ENCODE results near the gene CCL17.

Gene CCL17

GRCh38 chr16:57381791-57382534 lies 22.6 kb upstream of the CCL17 start:
- Histone ChIP-seq H3K4me1 (ENCODE audit: control insufficient read depth, low read depth, low read length) (no peaks in the 10 kb centered on the region), H3K4me3 (ENCODE audit: low read length) (no peak overlapping the region), H3K56ac (ENCODE audit: low read length) (no peak overlapping the region), H2BK15ac (replicated peaks; ENCODE audit: low read depth) (no peak overlapping the region), H3K23ac (ENCODE audit: low read length) (no peak overlapping the region), H3K9ac (ENCODE audit: low read length) (no peak overlapping the region), H4K8ac (ENCODE audit: low read depth, low read length) (no peak overlapping the region), H3K79me2 (ENCODE audit: control insufficient read depth, insufficient read depth, low read length) (no peaks in the 10 kb centered on the region), H3K27ac (ENCODE audit: low read depth, low read length) (no peak overlapping the region), H3K79me1 (ENCODE audit: low read length) (no peaks in the 10 kb centered on the region), H4K5ac (ENCODE audit: low read length) (no peak overlapping the region), H3K4me2 (ENCODE audit: low read length) (no peak overlapping the region), H3K18ac (ENCODE audit: low read length) (no peak overlapping the region), H2AK5ac (ENCODE audit: low read length) (no peak overlapping the region), H3K36me3 (ENCODE audit: control insufficient read depth, insufficient read depth, low read length) (no peaks in the 10 kb centered on the region), H3K4ac (ENCODE audit: low read depth, low read length) (no peak overlapping the region), H2BK5ac (ENCODE audit: low read length) (no peak overlapping the region), H3K27me3 (ENCODE audit: insufficient read depth, low read length, poor library complexity) (no peaks in the 10 kb centered on the region), H2BK120ac (ENCODE audit: low read depth, low read length) (no peak overlapping the region)
- DNase-seq, result no peak
- WGBS (ENCODE audit: extremely low coverage, insufficient coverage, low lambda C conversion rate), result no CpG with 5 or more reads among the region's 35 CpGs

- no peaks in the 10 kb centered on the region for H3K79me1 ChIP-seq (ENCODE audit: low read length)
- WGBS (ENCODE audit: extremely low coverage, insufficient coverage, low lambda C conversion rate), result no CpG with 5 or more reads among the region's 16 CpGs
- no peak overlapping the region for H3K23ac ChIP-seq (ENCODE audit: low read length)
- no peak overlapping the region for H4K8ac ChIP-seq (ENCODE audit: low read depth, low read length)
- no peaks in the 10 kb centered on the region for H3K27me3 ChIP-seq (ENCODE audit: insufficient read depth, low read length, poor library complexity)
- no peak overlapping the region for H3K9ac ChIP-seq (ENCODE audit: low read length)
- H3K18ac ChIP-seq (ENCODE audit: low read length), result no peak overlapping the region
- no peak overlapping the region for H3K4ac ChIP-seq (ENCODE audit: low read depth, low read length)
- H4K5ac ChIP-seq (ENCODE audit: low read length), result no peak overlapping the region
- no peaks in the 10 kb centered on the region for H3K4me1 ChIP-seq (ENCODE audit: control insufficient read depth, low read depth, low read length)
- H2BK5ac ChIP-seq (ENCODE audit: low read length), result no peak overlapping the region
- no peak overlapping the region for H2BK120ac ChIP-seq (ENCODE audit: low read depth, low read length)
- no peaks in the 10 kb centered on the region for H3K36me3 ChIP-seq (ENCODE audit: control insufficient read depth, insufficient read depth, low read length)
- no peak overlapping the region for H3K56ac ChIP-seq (ENCODE audit: low read length)
- no peak overlapping the region for H3K4me3 ChIP-seq (ENCODE audit: low read length)
- DNase-seq, result no peak
- H2AK5ac ChIP-seq (ENCODE audit: low read length), result no peak overlapping the region
- no peaks in the 10 kb centered on the region for H3K79me2 ChIP-seq (ENCODE audit: control insufficient read depth, insufficient read depth, low read length)
- H2BK15ac ChIP-seq (replicated peaks; ENCODE audit: low read depth), result no peak overlapping the region
- H3K27ac ChIP-seq (ENCODE audit: low read depth, low read length), result no peak overlapping the region
- H3K4me2 ChIP-seq (ENCODE audit: low read length), result no peak overlapping the region
These were observed 21.9 kb upstream of the CCL17 start for GRCh38 chr16:57382535-57383275.

GRCh38 chr16:57383276-57384247 lies 21.0 kb upstream of the CCL17 start:
- Histone ChIP-seq H2BK5ac (ENCODE audit: low read length) (no peak overlapping the region), H3K36me3 (ENCODE audit: control insufficient read depth, insufficient read depth, low read length) (no peaks in the 10 kb centered on the region), H3K27ac (ENCODE audit: low read depth, low read length) (no peak overlapping the region), H3K4me3 (ENCODE audit: low read length) (no peak overlapping the region), H2BK120ac (ENCODE audit: low read depth, low read length) (no peak overlapping the region), H3K4me2 (ENCODE audit: low read length) (no peak overlapping the region), H3K4me1 (ENCODE audit: control insufficient read depth, low read depth, low read length) (no peaks in the 10 kb centered on the region), H3K23ac (ENCODE audit: low read length) (no peak overlapping the region), H4K5ac (ENCODE audit: low read length) (no peak overlapping the region), H3K27me3 (ENCODE audit: insufficient read depth, low read length, poor library complexity) (no peaks in the 10 kb centered on the region), H3K79me1 (ENCODE audit: low read length) (no peaks in the 10 kb centered on the region), H3K9ac (ENCODE audit: low read length) (no peak overlapping the region), H2BK15ac (replicated peaks; ENCODE audit: low read depth) (no peak overlapping the region), H3K4ac (ENCODE audit: low read depth, low read length) (no peak overlapping the region), H3K56ac (ENCODE audit: low read length) (no peak overlapping the region), H4K8ac (ENCODE audit: low read depth, low read length) (no peak overlapping the region), H3K79me2 (ENCODE audit: control insufficient read depth, insufficient read depth, low read length) (no peaks in the 10 kb centered on the region), H2AK5ac (ENCODE audit: low read length) (no peak overlapping the region), H3K18ac (ENCODE audit: low read length) (no peak overlapping the region)
- DNase-seq, result peak; percentile 52
- no CpG with 5 or more reads among the region's 8 CpGs for whole genome bisulfite sequencing (ENCODE audit: extremely low coverage, insufficient coverage, low lambda C conversion rate)

GRCh38 chr16:57384248-57385070 lies 20.1 kb upstream of the CCL17 start:
- Histone ChIP-seq H3K79me2 (ENCODE audit: control insufficient read depth, insufficient read depth, low read length) (no peaks in the 10 kb centered on the region), H2BK15ac (replicated peaks; ENCODE audit: low read depth) (no peak overlapping the region), H3K79me1 (ENCODE audit: low read length) (no peaks in the 10 kb centered on the region), H3K4me1 (ENCODE audit: control insufficient read depth, low read depth, low read length) (no peaks in the 10 kb centered on the region), H3K36me3 (ENCODE audit: control insufficient read depth, insufficient read depth, low read length) (no peaks in the 10 kb centered on the region), H4K5ac (ENCODE audit: low read length) (no peak overlapping the region), H2BK120ac (ENCODE audit: low read depth, low read length) (no peak overlapping the region), H3K4me2 (ENCODE audit: low read length) (no peak overlapping the region), H3K56ac (ENCODE audit: low read length) (no peak overlapping the region), H3K18ac (ENCODE audit: low read length) (no peak overlapping the region), H4K8ac (ENCODE audit: low read depth, low read length) (no peak overlapping the region), H3K23ac (ENCODE audit: low read length) (no peak overlapping the region), H3K4ac (ENCODE audit: low read depth, low read length) (no peak overlapping the region), H3K4me3 (ENCODE audit: low read length) (no peak overlapping the region), H2BK5ac (ENCODE audit: low read length) (no peak overlapping the region), H2AK5ac (ENCODE audit: low read length) (no peak overlapping the region), H3K27me3 (ENCODE audit: insufficient read depth, low read length, poor library complexity) (no peaks in the 10 kb centered on the region), H3K27ac (ENCODE audit: low read depth, low read length) (no peak overlapping the region), H3K9ac (ENCODE audit: low read length) (no peak overlapping the region)
- no CpG with 5 or more reads among the region's 11 CpGs for WGBS (ENCODE audit: extremely low coverage, insufficient coverage, low lambda C conversion rate)
- no peak for DNase-seq

GRCh38 chr16:57385083-57385482 lies 19.5 kb upstream of the CCL17 start:
- no peak overlapping the region for H2BK15ac ChIP-seq (replicated peaks; ENCODE audit: low read depth)
- H2AK5ac ChIP-seq (ENCODE audit: low read length), result no peak overlapping the region
- H3K4me3 ChIP-seq (ENCODE audit: low read length), result no peak overlapping the region
- no peak overlapping the region for H3K18ac ChIP-seq (ENCODE audit: low read length)
- no peak overlapping the region for H3K9ac ChIP-seq (ENCODE audit: low read length)
- H3K36me3 ChIP-seq (ENCODE audit: control insufficient read depth, insufficient read depth, low read length), result no peaks in the 10 kb centered on the region
- no peaks in the 10 kb centered on the region for H3K4me1 ChIP-seq (ENCODE audit: control insufficient read depth, low read depth, low read length)
- H4K5ac ChIP-seq (ENCODE audit: low read length), result no peak overlapping the region
- no peaks in the 10 kb centered on the region for H3K79me1 ChIP-seq (ENCODE audit: low read length)
- no peak for DNase-seq
- H3K27ac ChIP-seq (ENCODE audit: low read depth, low read length), result no peak overlapping the region
- WGBS (ENCODE audit: extremely low coverage, insufficient coverage, low lambda C conversion rate), result no CpG with 5 or more reads among the region's 5 CpGs
- no peaks in the 10 kb centered on the region for H3K27me3 ChIP-seq (ENCODE audit: insufficient read depth, low read length, poor library complexity)
- H3K56ac ChIP-seq (ENCODE audit: low read length), result no peak overlapping the region
- H3K4me2 ChIP-seq (ENCODE audit: low read length), result no peak overlapping the region
- H2BK5ac ChIP-seq (ENCODE audit: low read length), result no peak overlapping the region
- H4K8ac ChIP-seq (ENCODE audit: low read depth, low read length), result no peak overlapping the region
- no peak overlapping the region for H2BK120ac ChIP-seq (ENCODE audit: low read depth, low read length)
- H3K23ac ChIP-seq (ENCODE audit: low read length), result no peak overlapping the region
- H3K79me2 ChIP-seq (ENCODE audit: control insufficient read depth, insufficient read depth, low read length), result no peaks in the 10 kb centered on the region
- no peak overlapping the region for H3K4ac ChIP-seq (ENCODE audit: low read depth, low read length)
